ENCODE measurements around the gene PRKCZ. TPM values are rescaled to one million over a fixed set of nuclear protein-coding genes. Genes with fewer than 3 reads are reported as not detected.

Gene PRKCZ
- total and polyA plus RNA-seq, 9 of the 15 experiments (the other 6 are each of a cell fraction or from before 2014, with no cell fraction given) = 0.07 to 3.1 (median 1.3) TPM

- TF ChIP-seq STAT6 (CRISPR knock-in tag; IDR thresholded peaks at IDR 0.05) (no peak), WHSC1 (IDR thresholded peaks at IDR 0.05; ENCODE audit: low read length) (no peak), ASH1L (IDR thresholded peaks at IDR 0.05; ENCODE audit: borderline replicate concordance, low read depth, partially characterized antibody) (no peak), KDM1A (IDR thresholded peaks at IDR 0.05) (no peak), NFIX (CRISPR knock-in tag; IDR thresholded peaks at IDR 0.05; ENCODE audit: low read depth) (no peak), ZNF696 (CRISPR knock-in tag; conservative IDR thresholded peaks at IDR 0.05) (no peak), ZFP30 (CRISPR knock-in tag; IDR thresholded peaks at IDR 0.05; ENCODE audit: borderline replicate concordance) (no peak), RBM15 (IDR thresholded peaks at IDR 0.05; ENCODE audit: insufficient read depth, low read length) (no peak), ZNF212 (CRISPR knock-in tag; IDR thresholded peaks at IDR 0.05) (no peak), TAF1 (IDR thresholded peaks at IDR 0.05; ENCODE audit: control insufficient read depth, extremely low read depth, insufficient read depth, low read length, severe bottlenecking) (no peak), FOXA1 (IDR thresholded peaks at IDR 0.05; ENCODE audit: borderline replicate concordance) (no peak), HMG20B (CRISPR knock-in tag; IDR thresholded peaks at IDR 0.05) (no peak), ZBTB33 (CRISPR knock-in tag; IDR thresholded peaks at IDR 0.05) (no peak), RBM22 (IDR thresholded peaks at IDR 0.05; ENCODE audit: low read depth, low read length, poor library complexity, severe bottlenecking) (no peak), ATF3 (IDR thresholded peaks at IDR 0.05) (no peak), ATF3 (CRISPR knock-in tag; conservative IDR thresholded peaks at IDR 0.05) (no peak), RAD51 (IDR thresholded peaks at IDR 0.05; ENCODE audit: borderline replicate concordance, low read depth) (peak; percentile 11; the same call in 1 of the 2 replicates), ESRRA (IDR thresholded peaks at IDR 0.05; ENCODE audit: borderline replicate concordance, low read depth) (peak; percentile 58), KLF16 (IDR thresholded peaks at IDR 0.05) (no peak)
- TF ChIP-seq, protein P1, sequence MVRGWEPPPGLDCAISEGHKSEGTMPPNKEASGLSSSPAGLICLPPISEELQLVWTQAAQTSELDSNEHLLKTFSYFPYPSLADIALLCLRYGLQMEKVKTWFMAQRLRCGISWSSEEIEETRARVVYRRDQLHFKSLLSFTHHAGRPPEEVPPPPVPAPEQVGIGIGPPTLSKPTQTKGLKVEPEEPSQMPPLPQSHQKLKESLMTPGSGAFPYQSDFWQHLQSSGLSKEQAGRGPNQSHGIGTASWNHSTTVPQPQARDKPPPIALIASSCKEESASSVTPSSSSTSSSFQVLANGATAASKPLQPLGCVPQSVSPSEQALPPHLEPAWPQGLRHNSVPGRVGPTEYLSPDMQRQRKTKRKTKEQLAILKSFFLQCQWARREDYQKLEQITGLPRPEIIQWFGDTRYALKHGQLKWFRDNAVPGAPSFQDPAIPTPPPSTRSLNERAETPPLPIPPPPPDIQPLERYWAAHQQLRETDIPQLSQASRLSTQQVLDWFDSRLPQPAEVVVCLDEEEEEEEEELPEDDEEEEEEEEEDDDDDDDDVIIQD (CRISPR knock-in tag; IDR thresholded peaks at IDR 0.05) = no peak
- TF ChIP-seq, protein P2, sequence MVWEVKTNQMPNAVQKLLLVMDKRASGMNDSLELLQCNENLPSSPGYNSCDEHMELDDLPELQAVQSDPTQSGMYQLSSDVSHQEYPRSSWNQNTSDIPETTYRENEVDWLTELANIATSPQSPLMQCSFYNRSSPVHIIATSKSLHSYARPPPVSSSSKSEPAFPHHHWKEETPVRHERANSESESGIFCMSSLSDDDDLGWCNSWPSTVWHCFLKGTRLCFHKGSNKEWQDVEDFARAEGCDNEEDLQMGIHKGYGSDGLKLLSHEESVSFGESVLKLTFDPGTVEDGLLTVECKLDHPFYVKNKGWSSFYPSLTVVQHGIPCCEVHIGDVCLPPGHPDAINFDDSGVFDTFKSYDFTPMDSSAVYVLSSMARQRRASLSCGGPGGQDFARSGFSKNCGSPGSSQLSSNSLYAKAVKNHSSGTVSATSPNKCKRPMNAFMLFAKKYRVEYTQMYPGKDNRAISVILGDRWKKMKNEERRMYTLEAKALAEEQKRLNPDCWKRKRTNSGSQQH (CRISPR knock-in tag; IDR thresholded peaks at IDR 0.05) = no peak
Measured at GRCh38 chr1:2197707-2198165, 147.5 kb downstream of the PRKCZ start (continued).
